ENCODE results near the gene SPRY1.

The SPRY1 gene

DNA sequence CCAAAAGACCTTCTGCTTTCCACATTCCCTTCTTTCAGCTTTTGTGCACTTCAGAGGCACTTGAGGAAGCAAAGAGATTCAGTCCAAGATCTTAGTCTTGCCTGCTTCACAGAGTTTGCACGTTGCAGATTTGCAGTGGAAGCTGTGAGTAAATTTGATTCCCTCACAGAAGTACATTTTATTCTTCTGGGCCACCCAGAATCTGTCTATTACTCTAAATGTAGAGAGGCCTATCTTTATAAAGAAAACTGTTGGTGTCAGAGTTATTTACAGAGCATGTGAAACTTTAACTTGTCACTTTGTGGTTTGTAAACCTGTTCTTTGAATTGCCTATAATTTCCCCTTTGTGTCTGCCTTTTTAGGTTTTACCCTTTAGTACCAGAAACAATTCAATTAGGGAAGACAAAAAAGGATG, 15.5 kb downstream of the SPRY1 start:
- DNase-seq, result no peak

DNA sequence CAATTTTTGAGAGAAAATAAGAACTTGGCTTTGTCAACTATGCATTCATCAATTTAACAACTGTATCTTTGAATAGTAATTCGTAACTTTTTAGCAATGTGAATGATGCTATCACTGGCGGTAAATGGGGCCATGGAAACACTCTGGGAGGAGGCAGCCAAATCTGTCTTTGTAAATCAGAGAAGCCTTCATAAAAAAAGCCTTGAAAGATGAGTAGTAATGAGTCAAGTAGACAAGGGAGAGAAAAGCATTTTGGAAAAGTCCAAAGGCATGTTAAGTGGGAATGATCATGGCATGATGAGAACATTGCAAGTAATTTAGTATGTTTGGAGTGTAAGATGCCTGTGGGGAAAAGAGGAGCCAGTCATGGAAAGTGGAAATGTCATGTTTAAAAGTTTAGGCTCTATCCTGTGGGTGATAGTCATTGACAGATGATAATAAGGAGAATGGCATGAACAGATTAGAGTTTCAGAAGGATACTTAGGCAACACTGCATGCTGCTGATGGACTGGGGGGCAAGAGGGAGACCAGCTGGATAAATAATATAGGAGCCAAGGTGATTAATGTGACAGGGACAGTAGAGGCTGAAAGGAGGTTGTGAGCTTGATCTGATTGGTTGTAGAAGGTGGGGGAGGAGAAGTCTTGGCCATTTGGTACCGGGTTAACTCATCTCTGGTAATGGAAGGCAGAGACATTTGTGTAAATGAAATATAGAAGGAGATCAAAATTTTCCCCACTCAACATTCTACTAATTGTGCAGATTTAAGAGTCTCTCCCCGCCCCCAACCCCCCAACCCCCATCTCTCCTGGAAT, 16.3 kb downstream of the SPRY1 start:
- DNase-seq, result no peak

DNA sequence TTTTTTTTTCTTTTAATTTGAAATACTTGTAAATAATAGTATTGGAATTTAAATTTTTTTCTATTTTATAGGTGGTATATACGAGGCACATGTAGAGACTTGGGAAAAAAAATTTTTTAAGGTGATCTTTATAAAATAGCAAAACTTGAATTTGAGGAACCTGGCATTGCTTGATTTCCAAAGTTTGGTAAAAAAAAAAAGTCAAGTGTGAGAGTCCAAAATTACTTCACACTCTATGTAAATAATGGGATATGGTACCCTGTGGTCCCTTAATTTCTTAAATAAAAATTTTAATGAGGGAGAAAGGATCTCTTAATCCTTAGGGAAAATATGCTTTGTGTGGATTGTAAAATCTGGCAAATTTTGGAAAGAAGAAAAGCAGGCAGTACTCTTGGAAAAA, 19.0 kb downstream of the SPRY1 start:
- no peak for DNase-seq

DNA sequence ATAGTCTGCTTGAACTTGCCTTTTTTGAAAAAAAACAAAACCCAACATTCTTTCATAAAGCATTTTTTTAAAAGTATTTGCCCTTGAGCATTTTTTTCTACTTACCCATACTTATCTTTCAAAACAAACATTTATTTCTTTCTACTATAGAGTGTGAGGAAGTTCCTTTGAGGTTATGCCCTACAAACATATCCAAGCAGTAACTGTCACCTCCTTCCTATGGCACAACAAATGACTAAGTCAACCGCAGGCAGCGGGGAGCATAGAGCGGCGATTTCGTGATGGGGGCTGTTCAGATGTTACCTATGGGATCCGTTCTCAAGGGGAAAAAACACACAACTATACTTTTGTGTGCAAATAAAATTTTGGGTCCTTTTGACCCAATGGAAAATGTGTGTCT, 19.4 kb downstream of the SPRY1 start:
- DNase-seq, result no peak

DNA sequence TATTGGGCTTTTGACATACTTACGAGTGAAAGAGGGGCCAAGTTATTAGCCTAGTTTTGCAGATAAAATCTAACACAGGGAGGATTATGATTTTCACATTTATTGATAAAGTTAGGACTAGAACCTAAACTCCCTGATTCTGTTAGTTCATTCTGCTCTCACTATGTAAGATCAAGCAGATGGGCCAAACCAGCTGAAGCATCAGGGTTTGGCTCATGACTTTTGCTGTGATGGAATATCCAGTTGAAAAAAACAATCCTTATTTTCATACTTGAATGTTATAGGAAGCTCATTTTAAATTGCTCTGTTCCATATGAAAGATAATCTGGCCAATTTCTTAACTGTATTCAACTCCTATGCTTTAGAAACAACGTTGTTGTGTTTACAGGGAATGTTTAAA, 21.2 kb downstream of the SPRY1 start:
- no peak for DNase-seq

DNA sequence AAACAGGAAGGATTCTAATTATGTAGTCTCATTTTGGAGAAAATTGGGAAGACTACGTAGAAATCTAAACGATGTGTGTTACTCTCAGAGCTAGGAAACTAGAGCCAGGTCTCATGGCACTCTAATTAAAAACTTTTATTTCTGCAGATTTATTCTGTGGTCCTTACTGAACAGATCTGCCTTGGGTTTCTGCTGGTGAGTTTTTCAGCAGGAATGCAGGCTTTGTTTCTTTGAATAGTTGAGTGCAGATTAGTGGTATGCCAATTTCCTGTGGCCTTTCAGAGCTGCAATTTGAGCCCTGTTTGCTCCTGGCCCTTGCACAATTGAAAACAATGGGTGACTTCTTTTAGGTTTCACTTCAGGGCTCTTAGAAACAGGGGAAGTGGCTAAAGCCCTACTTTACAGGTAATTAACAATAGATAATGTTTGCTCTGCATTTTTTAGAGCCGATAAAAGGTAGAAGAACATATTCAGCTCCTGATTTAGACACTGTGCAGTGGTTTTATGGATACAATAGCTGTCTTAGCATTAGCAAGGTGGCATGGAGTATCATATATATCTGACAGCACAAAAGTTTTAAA, 21.8 kb downstream of the SPRY1 start:
- DNase-seq, result peak; percentile 97

DNA sequence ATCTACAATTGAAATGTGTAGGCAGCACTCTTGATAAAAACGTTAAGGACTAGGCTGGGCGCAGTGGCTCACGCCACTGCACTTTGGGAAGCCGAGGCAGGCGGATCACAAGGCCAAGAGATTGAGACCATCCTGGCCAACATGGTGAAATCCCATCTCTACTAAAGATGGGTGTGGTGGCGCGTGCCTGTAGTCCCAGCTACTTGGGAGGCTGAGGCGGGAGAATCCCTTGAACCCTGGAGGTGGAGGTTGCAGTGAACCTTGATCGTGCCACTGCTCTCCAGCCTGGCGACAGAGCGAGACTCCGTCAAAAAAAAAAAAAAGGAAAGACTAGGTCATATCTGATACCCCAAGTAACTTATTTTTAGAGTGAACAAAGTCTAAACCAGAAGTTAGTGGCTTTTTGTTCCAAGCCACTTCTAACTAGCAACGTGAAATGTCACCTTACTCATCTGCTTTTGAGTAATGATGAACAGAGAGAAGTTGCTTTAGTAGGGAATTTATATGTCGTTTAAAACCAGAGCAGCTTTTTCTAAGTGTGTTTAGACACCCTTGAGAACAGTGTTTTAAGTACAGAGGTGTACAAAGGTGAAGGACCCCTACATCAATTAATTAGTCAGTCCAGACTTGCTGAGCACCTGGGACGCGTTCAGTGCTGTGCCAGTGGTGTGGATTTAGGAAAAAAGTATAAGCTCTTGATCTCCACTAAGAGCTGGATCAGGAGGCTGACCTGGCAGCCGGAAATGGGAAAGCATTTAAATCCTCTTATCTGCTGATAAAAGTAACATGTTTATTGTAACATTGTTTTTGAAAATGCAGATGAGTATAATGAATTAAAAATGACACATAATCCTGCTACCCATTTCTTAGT, 23.5 kb downstream of the SPRY1 start:
- DNase-seq, result no peak

DNA sequence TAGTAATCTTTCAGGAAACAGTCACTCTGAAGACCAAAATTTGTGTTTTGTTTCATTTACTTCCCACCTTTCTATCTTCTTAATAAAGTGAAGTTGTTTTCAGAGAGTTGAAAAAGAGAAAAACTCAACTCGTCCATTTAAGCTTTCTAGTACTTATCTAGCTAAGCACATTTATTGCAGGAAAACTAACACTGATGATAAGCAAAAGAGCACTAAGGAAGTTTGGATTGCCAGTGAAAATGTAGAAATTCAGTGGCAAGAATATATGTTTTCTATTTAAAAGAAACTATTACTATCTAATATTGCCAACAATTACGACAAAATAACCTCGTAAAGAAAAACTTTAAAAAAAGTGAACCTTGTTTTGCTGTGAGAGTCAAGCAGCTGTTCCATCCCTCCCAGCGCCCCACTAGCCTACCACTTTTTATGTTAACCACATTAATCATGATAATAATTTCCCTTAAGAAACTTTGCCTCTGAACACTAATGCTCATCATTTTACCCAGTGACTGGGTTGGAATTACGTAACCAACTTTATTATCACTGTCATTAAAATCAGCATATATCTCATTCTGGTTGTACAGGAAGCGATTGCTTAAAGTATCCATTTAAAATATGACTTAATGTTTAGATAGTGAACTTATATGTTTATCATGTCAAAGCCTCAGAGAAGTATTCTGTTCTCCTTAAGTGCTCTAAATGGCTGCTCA, 24.8 kb downstream of the SPRY1 start:
- DNase-seq, result no peak

DNA sequence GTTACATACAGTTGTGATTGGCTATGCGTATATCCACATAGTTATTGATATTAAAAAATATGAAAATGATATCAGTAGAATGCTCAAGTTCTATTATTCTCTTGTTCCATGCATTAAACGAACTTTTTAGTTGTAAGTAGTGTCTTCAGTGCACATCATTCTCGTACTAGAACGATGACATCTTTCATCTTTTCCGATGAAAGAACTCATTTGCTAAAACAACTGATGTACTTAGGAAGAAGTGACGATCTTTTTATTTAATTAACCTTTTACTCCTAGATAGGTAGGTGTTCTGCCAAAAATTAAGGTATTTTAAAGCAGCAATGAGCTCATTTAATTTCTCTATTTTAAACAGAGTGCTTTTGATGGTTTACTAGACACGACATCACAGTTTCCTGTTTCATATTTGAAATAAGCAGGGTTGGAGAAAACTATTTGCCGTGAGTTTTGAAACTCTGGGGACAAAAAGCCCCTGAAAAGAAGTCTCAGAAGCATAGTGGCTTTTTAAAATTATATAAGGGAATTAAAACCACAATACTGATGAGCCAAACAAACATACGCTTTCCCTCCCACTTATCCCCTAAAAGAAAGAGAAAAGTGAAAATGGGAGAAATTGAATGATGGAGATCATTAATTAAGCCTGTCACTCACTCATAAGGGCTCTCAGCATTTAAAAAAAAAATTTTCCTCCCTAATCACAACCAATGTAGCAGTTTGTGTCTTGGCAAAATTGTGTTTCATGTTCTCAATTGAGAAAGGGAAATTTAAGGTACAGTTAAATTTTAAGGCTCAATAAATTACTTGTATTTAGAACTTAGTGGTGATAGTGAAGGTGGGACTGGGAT, 25.6 kb downstream of the SPRY1 start:
- no peak for DNase-seq

DNA sequence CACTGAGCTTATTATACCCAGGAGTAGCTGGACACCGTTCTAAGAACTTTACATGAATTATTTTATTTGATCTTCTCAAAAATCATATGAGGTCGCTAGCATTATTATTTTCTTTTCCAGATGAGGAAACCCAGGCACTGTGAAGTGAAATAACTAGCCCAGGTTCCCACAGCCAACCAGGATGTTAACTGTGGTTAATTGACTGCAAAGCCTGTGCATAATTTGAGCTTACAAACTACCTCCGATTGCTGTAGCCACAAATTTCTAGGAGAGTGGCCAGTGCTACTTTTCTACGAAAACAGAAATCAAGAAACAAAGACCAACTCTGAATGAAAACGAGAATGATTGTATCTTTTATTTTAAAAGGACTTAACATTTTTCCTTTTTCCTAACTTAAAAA, 27.2 kb downstream of the SPRY1 start:
- no peak for DNase-seq

DNA sequence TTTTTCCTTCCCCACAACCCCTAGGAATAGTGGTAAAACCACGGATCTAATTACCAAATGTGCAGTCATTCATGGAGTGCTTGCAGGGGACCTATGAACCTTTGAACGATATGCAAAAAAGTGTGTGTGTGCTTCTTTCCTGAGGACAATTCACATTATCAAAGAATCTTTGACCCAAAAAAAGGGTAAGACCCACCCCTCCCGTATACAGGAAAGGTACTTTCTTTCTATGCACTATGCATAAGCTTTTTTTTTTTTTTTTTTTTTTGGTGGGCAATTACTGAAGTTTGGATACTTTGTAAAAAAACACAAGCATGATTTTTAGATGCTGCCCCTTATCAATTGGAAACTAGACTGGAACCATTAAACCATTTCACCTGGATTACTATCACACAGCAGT, 31.4 kb downstream of the SPRY1 start:
- DNase-seq, result no peak

DNA sequence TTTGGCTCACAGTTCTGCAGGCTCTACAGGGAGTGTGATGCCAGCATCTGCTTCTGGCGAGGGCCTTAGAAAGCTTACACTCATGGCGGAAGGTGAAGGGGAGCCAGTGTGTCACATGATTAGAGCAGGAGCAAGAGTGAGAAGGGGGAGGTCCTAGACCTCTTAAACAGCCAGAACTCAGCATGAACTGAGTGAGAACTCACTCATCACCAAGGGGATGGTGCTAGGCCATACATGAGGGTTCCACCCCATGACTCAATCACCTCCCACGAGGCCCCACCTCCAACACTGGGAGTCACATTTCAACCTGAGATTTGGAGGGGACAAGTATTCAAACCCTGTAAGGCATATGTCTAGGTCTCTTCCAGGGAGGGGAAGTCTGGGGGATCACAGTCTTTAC, 33.4 kb downstream of the SPRY1 start:
- no peak for DNase-seq

DNA sequence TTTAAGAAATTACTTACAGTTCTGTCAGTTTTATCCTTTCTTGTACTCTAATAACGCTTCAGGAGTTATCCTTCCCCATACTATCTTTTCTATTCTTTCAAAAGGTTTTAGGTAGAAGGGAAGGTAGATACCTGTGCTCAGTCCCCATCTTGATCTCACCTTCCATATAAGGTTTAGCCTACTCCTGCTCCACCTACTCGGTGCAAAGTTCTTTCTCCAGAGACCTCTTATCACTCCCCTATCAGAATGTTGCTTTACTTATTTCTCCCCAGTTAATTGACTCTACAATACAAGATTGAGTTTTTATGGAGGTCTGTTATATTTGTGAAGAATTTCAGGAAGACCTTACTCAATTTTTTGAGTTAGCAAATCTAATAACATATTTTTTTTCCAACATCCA, 33.9 kb downstream of the SPRY1 start:
- DNase-seq, result no peak

DNA sequence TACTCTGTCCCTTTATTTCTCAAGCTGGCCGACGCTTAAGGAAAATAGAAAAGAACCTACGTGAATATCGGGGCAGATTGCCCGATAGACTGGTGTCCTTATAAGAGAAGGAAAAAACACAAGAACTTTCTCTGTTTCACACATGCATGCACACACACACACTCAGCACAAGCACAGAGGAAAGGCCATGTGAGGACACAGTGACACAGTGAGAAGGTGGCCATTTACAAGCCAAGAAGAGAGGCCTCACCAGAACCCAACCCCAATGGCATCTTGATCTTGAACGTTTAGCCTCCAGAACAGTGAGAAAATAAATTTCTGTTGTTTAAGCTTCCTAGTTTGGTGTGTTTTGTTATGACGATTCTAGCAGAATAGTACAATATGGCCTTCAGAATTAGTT, 37.0 kb downstream of the SPRY1 start:
- DNase-seq, result no peak

DNA sequence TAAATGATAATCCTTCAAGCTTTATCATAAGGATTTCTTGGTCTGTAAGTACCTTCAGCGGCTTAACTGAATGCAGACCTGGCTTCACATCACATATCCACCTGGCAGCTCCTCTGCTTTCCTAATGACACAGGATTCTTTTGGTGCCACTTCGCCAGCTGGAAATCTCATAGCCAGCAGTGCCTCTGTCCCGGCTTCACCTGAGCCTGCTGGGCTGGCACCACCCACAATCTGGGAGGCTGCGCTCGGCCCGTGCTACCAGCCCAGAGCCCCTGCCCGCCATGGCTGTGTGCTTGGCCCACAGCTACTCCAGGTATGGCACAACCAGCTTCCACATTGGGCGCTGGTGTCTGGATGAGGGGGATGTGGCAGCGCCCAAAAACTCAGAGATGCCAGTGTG, 37.4 kb downstream of the SPRY1 start:
- DNase-seq, result no peak

DNA sequence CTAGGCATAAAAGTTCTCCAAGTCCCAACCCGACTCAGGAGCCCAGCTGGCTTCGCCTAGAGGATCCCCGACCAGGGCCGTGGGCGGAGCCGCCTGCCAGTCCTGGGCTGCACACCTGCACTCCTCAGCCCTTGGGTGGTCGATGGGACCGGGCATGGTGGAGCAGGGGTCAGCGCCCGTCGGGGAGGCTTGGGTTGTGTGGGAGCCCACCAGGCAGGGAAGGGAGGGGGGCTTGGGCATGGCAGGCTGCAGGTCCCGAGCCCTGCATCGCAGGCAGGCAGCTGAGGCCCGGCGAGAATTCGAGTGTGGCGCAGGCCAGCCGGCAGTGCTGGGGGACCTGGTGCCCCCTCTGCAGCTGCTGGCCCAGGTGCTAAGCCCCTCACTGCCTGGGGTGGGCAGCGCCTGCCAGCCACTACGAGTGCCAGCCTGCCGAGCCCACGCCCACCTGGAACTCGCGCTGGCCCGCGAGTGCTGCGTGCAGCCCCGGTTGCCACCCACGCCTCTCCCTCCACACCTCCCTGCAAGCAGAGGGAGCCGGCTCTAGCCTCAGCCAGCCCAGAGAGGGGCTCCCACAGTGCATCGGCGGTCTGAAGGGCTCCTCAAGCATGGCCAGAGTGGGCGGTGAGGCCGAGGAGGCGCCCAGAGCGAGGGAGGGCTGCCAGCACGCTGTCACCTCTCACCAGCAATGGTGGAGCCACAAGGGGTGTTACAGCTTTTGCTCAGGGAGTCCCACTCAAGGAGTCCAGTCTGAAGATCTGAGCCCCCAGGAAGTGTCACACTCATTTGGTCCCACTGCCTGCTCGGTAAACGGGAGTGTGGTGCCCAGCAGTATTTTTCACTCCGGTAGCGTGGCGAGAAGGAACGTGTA, 38.9 kb downstream of the SPRY1 start:
- DNase-seq, result no peak

DNA sequence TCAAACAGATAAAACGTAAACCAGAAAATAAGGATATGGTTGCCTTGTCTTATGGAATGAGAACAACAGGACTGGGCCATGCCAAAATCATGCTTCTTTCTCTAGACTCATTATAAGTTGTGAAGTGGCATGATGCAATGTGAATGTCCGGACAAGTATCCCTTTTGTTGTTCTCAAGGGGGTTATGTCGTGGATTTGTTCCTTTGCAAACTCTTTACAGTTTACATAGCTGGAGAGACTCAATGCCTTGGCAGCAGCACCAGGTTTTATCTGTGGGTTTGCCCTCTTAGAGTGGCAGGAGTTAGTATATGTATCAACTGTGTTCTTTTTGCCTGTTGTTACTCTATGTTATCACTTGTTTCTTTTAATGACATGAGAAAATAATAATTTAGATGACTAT, 41.4 kb downstream of the SPRY1 start:
- DNase-seq, result no peak

DNA sequence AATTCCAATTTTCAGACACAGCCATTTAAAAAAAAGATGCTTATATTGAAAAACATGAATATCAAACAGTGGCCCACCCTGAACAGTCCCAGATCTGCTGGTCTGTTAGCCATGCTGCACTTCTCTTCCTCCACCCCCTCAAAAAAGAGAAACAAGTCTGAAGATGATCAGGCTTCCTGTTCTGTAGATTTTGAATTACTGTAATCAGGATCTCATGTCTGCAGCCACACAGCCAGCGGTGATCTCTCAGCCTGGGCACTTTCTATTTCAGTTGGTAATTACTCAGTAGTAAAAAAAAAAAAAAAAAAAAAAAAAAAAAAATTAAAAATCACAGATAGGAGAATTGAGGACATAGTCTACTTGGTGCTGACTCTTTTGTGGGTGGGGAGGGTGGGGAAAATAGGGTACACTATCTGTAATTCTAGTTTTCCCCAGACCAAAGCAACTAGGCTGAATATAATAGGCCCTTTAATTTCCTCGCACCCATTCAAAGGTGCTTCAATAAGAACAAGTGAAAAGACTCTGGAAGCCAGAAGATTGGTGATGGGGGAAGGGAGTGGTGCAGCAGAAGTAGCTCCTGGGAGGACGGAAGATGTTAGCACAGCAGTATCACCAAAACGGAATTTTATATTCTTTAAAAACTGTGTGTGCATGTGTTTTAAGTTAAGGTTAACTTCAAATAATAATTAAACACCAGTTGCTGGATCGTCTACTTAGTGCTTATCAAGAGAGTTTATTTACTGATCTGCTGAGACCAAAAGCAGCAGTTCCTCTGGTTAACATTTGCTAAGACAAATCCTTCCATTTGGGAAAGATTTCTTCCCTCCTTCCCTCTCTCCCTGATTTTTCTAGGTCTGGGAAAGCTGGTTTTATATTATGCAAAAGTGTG, 47.0 kb downstream of the SPRY1 start:
- DNase-seq, result peak; percentile 50

DNA sequence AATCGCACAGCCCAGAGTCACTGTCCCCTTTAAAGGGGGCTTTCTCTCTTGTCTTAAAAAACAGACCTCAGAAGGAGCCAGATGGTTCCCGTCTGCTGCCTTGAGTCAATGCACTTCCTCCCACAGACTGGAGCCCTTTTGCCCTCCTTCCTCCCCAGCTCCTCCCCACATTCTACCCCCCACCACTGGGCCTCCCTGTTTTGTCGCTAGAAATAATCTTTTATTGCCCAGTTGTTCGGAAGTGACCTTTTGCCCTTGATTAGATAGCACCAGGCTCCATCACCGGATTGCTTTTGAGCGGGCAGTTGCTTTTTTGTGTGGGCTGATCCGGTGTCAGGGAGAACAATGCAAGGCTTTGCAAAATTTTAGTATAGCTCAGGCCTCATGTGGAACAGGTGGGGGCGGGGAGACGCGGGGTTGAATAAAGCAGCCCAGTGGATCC, 47.7 kb downstream of the SPRY1 start:
- DNase-seq, result peak; percentile 50

DNA sequence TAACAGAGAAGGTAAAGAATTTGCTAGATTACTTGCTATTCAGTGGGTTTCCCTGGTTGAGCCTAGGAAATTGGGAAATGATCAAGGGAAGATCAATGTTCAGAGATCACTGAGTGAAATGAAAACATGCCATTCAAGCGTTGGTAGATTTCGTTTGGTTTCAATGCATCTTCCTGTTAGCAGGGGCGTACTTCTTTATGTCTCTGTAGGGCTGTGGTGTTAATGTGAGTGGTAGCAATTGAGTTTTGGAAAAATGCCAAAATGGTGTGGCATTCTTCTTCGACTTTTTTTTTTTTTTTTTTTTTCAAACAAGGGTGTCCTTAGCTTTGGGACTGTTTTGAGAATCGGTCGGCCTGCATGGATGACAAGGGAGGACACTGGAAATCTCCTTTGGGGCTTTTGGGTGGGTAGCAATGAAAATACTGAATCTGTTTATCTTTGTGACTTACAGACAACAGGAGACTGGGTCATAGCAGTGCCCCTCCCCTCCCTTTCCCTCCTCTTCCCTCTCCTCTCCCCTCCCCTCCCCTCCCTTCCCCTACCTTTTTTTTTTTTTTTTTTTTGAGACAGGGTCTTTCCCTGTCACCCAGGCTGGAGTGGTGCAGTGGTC, 50.4 kb downstream of the SPRY1 start:
- DNase-seq, result peak; percentile 47

Data from NCI-H1092 treated with DMSO at 0.1 percent for 48 hours (cell line).